Gastrocnemius medialis (tissue), 4 donors: ENCODE data around the gene RAB6D.
"Not testable (repeated sequence)": the region's sequence is repeated elsewhere in the genome, so short reads cannot be mapped to it uniquely, and the experiment has no call there.

Source experiments
- CTCF ChIP-seq, 5 experiments: fragments of 450-650 bp in 3 of 5; fragments of 200-600 bp in 2 of 5; sonication (generic) in 2 of 5; IDR thresholded peaks in 4 of 5; conservative IDR thresholded peaks in 1 of 5; 1 replicate in 4 of 5; 2 replicates in 1 of 5; pipeline ENCODE4 v1.5.1; 2016 to 2019; ENCODE audit warnings: antibody characterized with exemption in 5 of 5, mild to moderate bottlenecking in 3 of 5, moderate library complexity in 3 of 5
- POLR2A ChIP-seq, 2 donors: fragments of 450-650 bp; IDR thresholded peaks; one replicate each; pipeline ENCODE4 v1.6.1; 2017; ENCODE audit warnings: antibody characterized with exemption in 2 of 2, mild to moderate bottlenecking in 2 of 2, moderate library complexity in 2 of 2

- TF ChIP-seq CTCF (IDR thresholded peaks at IDR 0.05 in 4 of 5, conservative IDR thresholded peaks at IDR 0.05 in 1 of 5); POLR2A (IDR thresholded peaks at IDR 0.05): not testable (repeated sequence)
Observed at GRCh38 chr2:131388834-131389233, 24.9 kb upstream of the RAB6D start.
